ENCODE data around the gene ABHD17C. TPM values are rescaled to one million over a fixed set of nuclear protein-coding genes. Genes with fewer than 3 reads are reported as not detected.

Gene ABHD17C
- total and polyA plus RNA-seq, 2 donors (not counting 3 experiments of a cell fraction or from before 2014, with no cell fraction given), result 5.9 to 10.9 TPM

- TF ChIP-seq FOS (IDR thresholded peaks at IDR 0.05; ENCODE audit: borderline replicate concordance, insufficient read depth, low read length) (no peak), POLR2A (IDR thresholded peaks at IDR 0.05; ENCODE audit: low read depth, low read length) (no peak), POLR2AphosphoS5 (IDR thresholded peaks at IDR 0.05; ENCODE audit: insufficient read depth, low read depth, low read length) (no peak), GATA2 (IDR thresholded peaks at IDR 0.05; ENCODE audit: insufficient read depth, insufficient read length, low read depth, low read length) (no peak), MAX (IDR thresholded peaks at IDR 0.05; ENCODE audit: insufficient read depth, insufficient read length) (no peak), CTCF (IDR thresholded peaks at IDR 0.05; ENCODE audit: extremely low read depth in 1 of 2, insufficient read depth in 1 of 2, low read depth in 1 of 2, low read length in 2 of 2) (no peak), MYC (IDR thresholded peaks at IDR 0.05; ENCODE audit: low read depth, low read length) (no peak), JUN (IDR thresholded peaks at IDR 0.05; ENCODE audit: borderline replicate concordance, insufficient read depth, insufficient read length, low read depth) (no peak), EZH2 (IDR thresholded peaks at IDR 0.05; ENCODE audit: borderline replicate concordance, low read depth, low read length, severe bottlenecking) (no peak)
- Histone ChIP-seq H3K9me1 (replicated peaks; ENCODE audit: control insufficient read depth, extremely low read depth, insufficient read depth, low read length) (no peaks in the 10 kb centered on the region), H3K27ac (ENCODE audit: insufficient read depth, low read depth, low read length) (no peak overlapping the region), H4K20me1 (replicated peaks; ENCODE audit: control insufficient read depth, extremely low read depth, insufficient read depth, low read length) (no peaks in the 10 kb centered on the region), H3K27me3 (ENCODE audit: control insufficient read depth in 2 of 2, insufficient read depth in 2 of 2, low read length in 2 of 2) (no peaks in the 10 kb centered on the region), H3K9ac (replicated peaks; ENCODE audit: extremely low read depth, insufficient read depth, low read length) (no peak overlapping the region), H3K36me3 (ENCODE audit: control insufficient read depth in 2 of 2, extremely low read depth in 1 of 2, insufficient read depth in 2 of 2, low read length in 2 of 2) (no peaks in the 10 kb centered on the region), H3K4me1 (ENCODE audit: control insufficient read depth, extremely low read depth, insufficient read depth, low read length) (no peaks in the 10 kb centered on the region), H3K79me2 (ENCODE audit: control insufficient read depth, insufficient read depth, low read length) (peaks cover 9% of the 10 kb centered on the region), H3K9me3 (replicated peaks; ENCODE audit: control insufficient read depth, insufficient read depth, low read length) (no peaks in the 10 kb centered on the region), H2AFZ (ENCODE audit: low read depth, low read length) (no peak overlapping the region), H3K4me2 (ENCODE audit: insufficient read depth, low read length) (no peak overlapping the region), H3K4me3 (replicated peaks in 1 of 3; ENCODE audit: insufficient read depth in 1 of 3, low read depth in 1 of 3, low read length in 3 of 3) (no peak overlapping the region)
- ChIA-PET CTCF (interaction anchor here (1.0 kb wide), 1 partner anchor 173 kb away, joined by 3 read pairs; no protein-coding TSS in a partner anchor), POLR2A (no interaction called here)
- no peak for FAIRE-seq
- DNase-seq (ENCODE audit: low read depth, low spot score), result no peak
- intact Hi-C loops (cut with micrococcal nuclease), result no loop called here
- BruUV-seq (replicated peaks), result no TSS peak
- dilution Hi-C loops (cut with MboI; ENCODE audit: extremely low pct_ligation_motif_present, low sequenced_read_pairs), result no loop called here
These were observed 44.8 kb downstream of the ABHD17C start for GRCh38 chr15:80739919-80740318.

All from endothelial cell of umbilical vein (primary cell).